HG02852 (cell line): Measurements from ENCODE around the gene OR14I1.

Experiments used
- ATAC-seq: cut with Tn5 transposase; IDR thresholded peaks from one replicate; pipeline ENCODE4 v1.9.1; 2021; ENCODE audit warnings: mild to moderate bottlenecking, moderate library complexity; ENCODE audit not compliant: unreplicated experiment

The OR14I1 gene

GRCh38 chr1:248688527-248689298 lies 13.9 kb downstream of the OR14I1 start:
- ATAC-seq = peak; percentile 51

GRCh38 chr1:248686815-248687214 lies 15.8 kb downstream of the OR14I1 start:
- ATAC-seq = peak; percentile 88

GRCh38 chr1:248681651-248682050 lies 20.9 kb downstream of the OR14I1 start:
- ATAC-seq = no peak

GRCh38 chr1:248670003-248670402 lies 32.6 kb downstream of the OR14I1 start:
- ATAC-seq = no peak

GRCh38 chr1:248663453-248664328 lies 38.9 kb downstream of the OR14I1 start:
- peak; percentile 97 for ATAC-seq

GRCh38 chr1:248656797-248657196 lies 45.8 kb downstream of the OR14I1 start:
- peak; percentile 70 for ATAC-seq

- peak; percentile 67 for ATAC-seq
Observed at GRCh38 chr1:248655354-248655753, 47.2 kb downstream of the OR14I1 start, which contains the start of gene OR2T27. Gene OR2T27, minus strand, starts transcription at chr1:248655528. Its CDS starts 4,644 bp downstream, at chr1:248650884.
